Measurements from ENCODE around the gene ENPP6. TPM values are rescaled to one million over a fixed set of nuclear protein-coding genes. Genes with fewer than 3 reads are reported as not detected.

Gene ENPP6
- total and polyA plus RNA-seq, 2 donors (not counting 3 experiments of a cell fraction or from before 2014, with no cell fraction given): not detected

- Histone ChIP-seq H3K9ac (replicated peaks; ENCODE audit: extremely low read depth, insufficient read depth, low read length) (no peak overlapping the region), H3K9me3 (replicated peaks; ENCODE audit: control insufficient read depth, insufficient read depth, low read length) (no peaks in the 10 kb centered on the region), H3K79me2 (ENCODE audit: control insufficient read depth, insufficient read depth, low read length) (no peaks in the 10 kb centered on the region), H3K4me3 (replicated peaks in 1 of 3; ENCODE audit: insufficient read depth in 1 of 3, low read depth in 1 of 3, low read length in 3 of 3) (no peak overlapping the region), H3K27ac (ENCODE audit: insufficient read depth, low read depth, low read length) (no peak overlapping the region), H3K4me2 (ENCODE audit: insufficient read depth, low read length) (no peak overlapping the region), H4K20me1 (replicated peaks; ENCODE audit: control insufficient read depth, extremely low read depth, insufficient read depth, low read length) (no peaks in the 10 kb centered on the region), H3K4me1 (ENCODE audit: control insufficient read depth, extremely low read depth, insufficient read depth, low read length) (no peaks in the 10 kb centered on the region), H3K27me3 (ENCODE audit: control insufficient read depth in 2 of 2, insufficient read depth in 2 of 2, low read length in 2 of 2) (no peaks in the 10 kb centered on the region), H3K9me1 (replicated peaks; ENCODE audit: control insufficient read depth, extremely low read depth, insufficient read depth, low read length) (no peaks in the 10 kb centered on the region), H3K36me3 (ENCODE audit: control insufficient read depth in 2 of 2, extremely low read depth in 1 of 2, insufficient read depth in 2 of 2, low read length in 2 of 2) (no peaks in the 10 kb centered on the region), H2AFZ (ENCODE audit: low read depth, low read length) (no peak overlapping the region)
- DNase-seq (ENCODE audit: low read depth, low spot score) (no peak), FAIRE-seq (no peak)
- dilution Hi-C loops (cut with MboI; ENCODE audit: extremely low pct_ligation_motif_present, low sequenced_read_pairs) (no loop called here), intact Hi-C loops (cut with micrococcal nuclease) (no loop called here)
- no TSS peak for BruUV-seq (replicated peaks)
- ChIA-PET CTCF (no interaction called here), POLR2A (no interaction called here)
- TF ChIP-seq JUN (IDR thresholded peaks at IDR 0.05; ENCODE audit: borderline replicate concordance, insufficient read depth, insufficient read length, low read depth): no peak
- TF ChIP-seq MYC (IDR thresholded peaks at IDR 0.05; ENCODE audit: low read depth, low read length): no peak
- no peak for TF ChIP-seq GATA2 (IDR thresholded peaks at IDR 0.05; ENCODE audit: insufficient read depth, insufficient read length, low read depth, low read length)
- TF ChIP-seq POLR2A (IDR thresholded peaks at IDR 0.05; ENCODE audit: low read depth, low read length): no peak
- TF ChIP-seq CTCF (IDR thresholded peaks at IDR 0.05; ENCODE audit: extremely low read depth in 1 of 2, insufficient read depth in 1 of 2, low read depth in 1 of 2, low read length in 2 of 2): no peak
- no peak for TF ChIP-seq MAX (IDR thresholded peaks at IDR 0.05; ENCODE audit: insufficient read depth, insufficient read length)
- no peak for TF ChIP-seq FOS (IDR thresholded peaks at IDR 0.05; ENCODE audit: borderline replicate concordance, insufficient read depth, low read length)
- no peak for TF ChIP-seq EZH2 (IDR thresholded peaks at IDR 0.05; ENCODE audit: borderline replicate concordance, low read depth, low read length, severe bottlenecking)
- TF ChIP-seq POLR2AphosphoS5 (IDR thresholded peaks at IDR 0.05; ENCODE audit: insufficient read depth, low read depth, low read length): no peak
Measured at GRCh38 chr4:184064877-184065276, 152.8 kb downstream of the ENPP6 start.

All from endothelial cell of umbilical vein (primary cell).